HG03095 (cell line): ENCODE data around the gene CKLF.
A peak's percentile ranks its signal among the peaks of the same experiment; 100 is the strongest.
"Not testable (repeated sequence)": the region's sequence is repeated elsewhere in the genome, so short reads cannot be mapped to it uniquely, and the experiment has no call there.

Experiments used
- ATAC-seq: cut with Tn5 transposase; IDR thresholded peaks from one replicate; pipeline ENCODE4 v1.9.1; 2021; ENCODE audit warnings: moderate library complexity; ENCODE audit not compliant: unreplicated experiment

Gene CKLF, protein sequence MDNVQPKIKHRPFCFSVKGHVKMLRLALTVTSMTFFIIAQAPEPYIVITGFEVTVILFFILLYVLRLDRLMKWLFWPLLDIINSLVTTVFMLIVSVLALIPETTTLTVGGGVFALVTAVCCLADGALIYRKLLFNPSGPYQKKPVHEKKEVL

DNA sequence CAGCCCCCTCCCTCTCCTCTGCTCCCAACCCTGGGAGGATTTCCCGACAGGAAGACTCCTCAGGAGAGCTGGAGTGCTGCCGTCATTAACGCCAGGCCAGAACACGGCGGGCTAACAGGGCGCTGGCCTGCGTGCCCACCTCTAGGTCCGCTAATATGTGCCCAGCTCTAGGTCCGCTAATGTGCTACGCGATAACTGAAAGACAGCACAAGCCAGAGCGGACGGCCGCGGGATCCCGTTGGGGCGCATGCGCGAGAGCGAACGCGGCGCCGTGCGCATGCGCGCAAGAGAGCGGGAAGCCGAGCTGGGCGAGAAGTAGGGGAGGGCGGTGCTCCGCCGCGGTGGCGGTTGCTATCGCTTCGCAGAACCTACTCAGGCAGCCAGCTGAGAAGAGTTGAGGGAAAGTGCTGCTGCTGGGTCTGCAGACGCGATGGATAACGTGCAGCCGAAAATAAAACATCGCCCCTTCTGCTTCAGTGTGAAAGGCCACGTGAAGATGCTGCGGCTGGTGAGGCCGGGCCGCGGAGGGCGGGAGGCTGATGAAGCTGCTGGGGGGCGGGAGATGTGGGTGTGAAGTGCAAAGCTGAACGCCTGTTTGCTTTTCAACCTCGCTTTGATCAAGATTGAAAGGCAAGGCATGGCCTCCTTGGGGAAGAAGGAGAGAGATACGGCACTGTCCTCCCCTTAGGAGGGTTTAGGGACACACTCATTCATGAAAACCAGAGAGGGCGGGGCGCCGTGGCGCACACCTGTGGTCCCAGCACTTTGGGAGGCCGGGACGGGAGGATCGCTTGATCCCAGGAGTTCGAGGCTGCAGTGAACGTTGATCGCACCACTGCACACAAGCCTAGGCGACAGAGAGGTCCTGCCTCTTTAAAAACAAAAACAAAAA, at the start of gene CKLF:
Gene CKLF (plus strand): TSS at position 291 of the 892 bp plus-strand sequence. CDS start 140 bp downstream, at position 431.
- ATAC-seq = peak; percentile 70

DNA sequence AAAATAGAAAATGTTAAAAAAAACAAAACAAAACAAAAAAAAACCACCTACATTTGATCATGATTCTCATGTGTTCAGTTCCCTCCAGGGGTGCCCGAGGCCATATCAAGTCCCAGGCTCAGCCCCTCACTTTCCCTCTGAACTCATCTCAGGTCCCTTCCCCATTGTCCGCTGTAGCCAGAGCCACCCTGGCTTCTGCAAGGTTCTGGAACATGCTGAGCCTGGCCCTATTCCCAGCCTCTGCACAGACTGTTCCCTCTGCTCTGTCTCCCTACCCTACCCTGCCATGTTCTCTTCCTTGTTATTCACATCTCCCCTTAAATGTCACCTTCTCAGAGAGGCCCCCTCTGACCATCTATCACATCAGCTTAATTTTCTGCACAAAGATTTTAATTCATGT, 49.3 kb upstream of the CKLF start:
- no peak for ATAC-seq

DNA sequence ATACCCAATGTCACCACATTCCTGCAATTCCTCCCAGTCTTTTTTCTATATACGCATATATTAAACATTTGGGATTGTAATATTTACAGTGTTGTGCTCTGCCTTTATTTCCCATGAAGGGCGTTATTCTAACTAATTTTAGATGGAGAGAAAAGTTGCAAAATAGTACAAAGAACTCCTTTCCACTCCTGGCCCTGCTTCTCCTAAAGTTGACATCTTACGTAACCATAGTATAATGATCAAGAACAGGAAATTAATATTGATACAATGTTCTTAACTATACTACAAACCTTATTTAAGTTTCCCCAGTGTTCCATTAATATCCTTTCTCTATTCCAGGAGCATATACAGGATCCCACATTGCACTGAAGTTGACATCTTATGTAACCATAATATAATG, 48.8 kb upstream of the CKLF start:
- no peak for ATAC-seq

DNA sequence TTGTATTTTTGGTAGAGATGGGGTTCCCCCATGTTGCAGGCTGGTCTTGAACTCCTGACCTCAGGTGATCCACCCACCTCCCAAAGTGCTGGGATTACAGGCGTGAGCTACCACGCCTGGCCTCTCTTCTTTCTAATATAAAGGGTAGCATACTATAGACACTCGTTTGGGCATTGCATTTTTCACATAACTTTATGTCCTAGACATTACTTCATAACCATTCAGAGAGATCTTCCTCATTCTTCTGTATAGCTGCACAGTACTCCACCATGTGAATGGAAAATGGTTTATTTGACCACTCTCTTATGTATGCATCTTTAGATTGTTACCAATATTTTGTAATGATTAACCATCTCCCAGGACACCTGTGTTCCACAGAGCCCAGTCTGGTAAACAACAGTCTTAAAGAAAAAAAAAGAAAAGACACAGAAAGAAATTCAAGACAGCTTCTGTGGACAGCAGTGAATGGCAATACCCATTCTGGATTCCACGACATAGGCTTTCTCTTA, 44.6 kb upstream of the CKLF start:
- ATAC-seq = no peak

DNA sequence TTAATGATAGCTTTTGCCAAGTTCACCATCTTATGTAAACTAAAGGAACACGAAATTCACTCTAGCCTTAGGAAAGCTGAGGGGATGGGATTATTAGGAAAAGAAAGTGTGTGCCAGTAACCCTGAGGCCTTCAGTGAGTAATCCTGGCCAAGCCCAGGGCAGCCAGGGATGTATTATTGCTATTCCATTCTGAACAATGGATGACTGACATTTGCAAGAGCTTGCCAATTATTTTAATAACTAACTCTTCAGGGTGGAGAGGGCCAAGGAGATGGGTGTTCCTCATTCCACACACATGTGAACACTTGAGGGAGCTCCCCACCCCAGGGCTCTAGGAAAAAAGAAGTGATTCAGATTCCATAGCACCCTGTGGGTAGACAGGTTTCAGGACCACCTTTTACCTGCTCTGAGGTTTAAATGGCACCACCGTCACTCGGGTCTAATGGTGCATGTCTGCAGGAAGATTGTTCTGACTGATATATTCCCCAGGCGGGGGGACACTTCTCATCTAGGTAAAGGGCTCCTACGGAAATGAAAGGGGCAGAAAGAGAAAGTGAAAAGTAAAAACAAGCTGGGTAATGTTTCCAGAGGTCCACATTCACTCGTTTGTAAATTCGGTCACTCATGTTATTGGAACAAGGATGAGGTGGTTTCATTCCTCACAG, 44.0 kb upstream of the CKLF start:
- ATAC-seq = no peak

DNA sequence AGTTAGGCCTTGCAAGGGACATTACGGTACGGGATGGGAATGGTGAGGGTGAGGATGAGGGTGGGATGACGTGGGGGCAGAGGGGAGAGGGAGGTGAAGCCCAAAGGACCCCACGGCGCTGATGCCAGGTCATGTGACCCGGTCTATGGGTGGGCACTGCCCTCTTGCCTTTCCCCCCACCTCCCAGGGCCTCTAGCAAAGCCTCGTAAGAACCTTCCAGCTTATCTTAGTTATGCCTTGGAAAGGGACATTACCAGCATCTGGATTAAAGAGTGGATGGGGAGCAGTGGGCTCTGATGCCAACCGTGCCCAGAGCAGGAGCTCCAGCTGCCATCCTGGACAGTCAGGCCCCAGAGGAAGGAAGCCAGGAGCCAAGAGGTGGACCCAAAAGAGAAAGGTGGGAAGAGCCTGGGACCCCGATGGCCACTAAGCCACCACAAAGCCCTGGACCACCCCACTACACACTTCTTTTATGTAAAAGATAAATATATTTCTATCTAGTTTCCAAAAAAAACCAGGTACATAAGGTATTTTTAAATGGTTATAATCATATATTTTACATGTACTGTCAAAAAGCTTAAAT, 43.4 kb upstream of the CKLF start:
- no peak for ATAC-seq

DNA sequence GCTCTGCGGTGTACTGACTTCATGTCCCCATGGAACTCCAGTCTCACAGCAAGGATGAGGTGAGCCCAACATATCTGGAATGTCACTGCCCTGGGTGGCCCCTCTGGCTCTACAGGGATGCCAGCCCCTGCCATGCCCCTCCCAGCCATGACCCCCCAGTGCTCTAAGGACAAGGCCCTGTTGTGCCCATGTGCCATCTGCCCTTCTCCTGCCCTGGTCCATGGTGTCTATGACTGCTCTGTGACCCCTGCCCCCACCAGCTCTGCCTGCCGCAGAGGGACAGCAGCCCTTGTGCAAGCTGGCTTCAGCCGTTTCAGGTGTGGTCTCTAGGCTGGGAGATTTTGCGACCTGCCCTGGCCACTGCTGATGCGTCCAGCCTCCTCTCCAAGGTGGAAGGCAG, 42.8 kb upstream of the CKLF start:
- no peak for ATAC-seq

DNA sequence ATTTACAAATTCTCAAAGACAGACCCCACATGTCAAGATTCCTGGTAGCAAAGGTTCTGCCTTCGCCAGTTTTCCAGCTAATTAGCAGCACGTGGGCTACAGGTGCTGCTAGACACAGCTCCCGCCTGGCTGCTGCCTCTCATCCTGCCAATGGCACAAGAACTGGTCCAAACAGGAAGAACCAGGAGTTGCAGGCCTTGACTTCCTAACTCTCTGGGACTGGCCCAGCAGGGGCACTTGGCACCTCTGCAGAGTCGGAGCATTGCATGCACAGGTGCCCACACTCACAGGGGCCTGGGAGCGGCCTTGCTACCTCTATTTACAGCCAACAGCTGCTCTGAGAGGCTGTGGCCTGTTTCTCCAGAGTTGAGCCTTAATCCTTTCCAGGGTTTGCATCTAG, 42.1 kb upstream of the CKLF start:
- ATAC-seq = no peak

DNA sequence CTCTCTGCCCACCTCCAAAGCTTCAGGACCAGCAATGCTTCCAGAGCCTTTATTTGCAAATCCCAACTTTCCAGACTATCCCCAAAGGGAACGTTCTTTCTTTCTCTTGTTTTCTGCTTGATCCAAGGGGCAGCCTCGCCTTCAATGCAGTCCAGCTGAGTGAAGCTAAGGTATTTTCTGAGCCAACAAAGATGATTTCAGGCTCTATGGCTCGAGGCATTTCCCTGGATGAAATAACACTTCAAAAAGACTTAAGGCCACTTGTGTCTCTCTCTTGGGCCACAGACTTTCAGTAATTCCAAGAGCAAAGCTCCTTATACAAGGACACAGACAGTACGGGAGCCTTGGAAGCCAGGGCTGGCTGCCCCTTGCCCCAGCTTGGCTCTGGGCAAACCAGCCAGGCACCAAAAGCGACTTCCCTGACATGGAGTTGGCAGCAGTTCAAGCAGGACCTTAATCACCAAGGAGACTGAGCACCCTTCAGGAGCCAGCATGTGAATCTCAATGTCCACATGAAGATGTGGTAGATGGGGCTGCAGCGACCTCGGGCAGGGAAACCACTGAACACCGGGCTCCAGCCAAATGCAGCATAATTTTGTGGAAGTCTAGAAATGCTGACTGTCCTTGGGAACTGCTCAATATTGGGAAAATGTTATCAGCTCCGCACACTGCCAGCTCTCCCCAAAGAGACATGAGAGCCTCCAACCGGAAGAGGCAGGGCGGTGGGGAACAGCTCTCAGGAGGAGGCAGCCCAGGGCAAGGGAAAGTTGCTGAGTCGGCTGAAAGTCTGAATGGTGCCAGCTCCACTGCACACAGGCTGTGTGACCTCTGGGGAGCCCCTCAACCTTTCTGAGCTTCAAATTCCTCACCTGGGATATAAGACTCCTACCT, 41.4 kb upstream of the CKLF start:
- ATAC-seq = no peak

DNA sequence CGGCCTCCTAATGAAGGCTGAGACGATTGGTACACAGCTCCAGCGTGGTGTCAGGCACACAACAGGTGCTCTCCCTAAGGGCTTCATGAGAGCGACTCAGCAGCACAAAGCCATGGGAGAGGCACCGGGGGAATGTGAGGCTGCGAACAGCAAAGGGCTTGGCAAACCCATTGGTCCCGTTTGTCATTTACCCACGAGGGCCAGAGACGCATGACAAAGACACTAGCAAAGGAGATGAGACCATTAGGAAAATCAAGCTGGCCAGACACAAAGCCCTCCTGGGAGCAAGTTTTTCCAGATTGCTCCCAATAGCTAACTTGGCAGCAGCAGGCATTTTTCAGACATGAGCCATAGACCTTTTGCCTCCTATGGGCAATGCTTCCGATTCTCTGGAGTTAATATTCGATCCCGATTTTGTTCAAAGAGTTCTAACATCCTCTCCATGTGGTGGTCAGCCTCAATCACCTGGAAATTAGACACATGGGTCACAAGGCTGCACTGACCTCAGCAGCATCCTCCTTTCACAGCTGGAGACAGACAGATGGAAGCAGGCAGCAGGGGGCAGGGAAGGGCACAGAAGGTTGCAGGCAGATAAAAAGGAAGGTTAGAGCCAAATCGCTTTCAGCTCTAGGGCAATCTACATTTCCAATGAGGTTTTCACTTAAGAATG, 40.6 kb upstream of the CKLF start:
- no peak for ATAC-seq

DNA sequence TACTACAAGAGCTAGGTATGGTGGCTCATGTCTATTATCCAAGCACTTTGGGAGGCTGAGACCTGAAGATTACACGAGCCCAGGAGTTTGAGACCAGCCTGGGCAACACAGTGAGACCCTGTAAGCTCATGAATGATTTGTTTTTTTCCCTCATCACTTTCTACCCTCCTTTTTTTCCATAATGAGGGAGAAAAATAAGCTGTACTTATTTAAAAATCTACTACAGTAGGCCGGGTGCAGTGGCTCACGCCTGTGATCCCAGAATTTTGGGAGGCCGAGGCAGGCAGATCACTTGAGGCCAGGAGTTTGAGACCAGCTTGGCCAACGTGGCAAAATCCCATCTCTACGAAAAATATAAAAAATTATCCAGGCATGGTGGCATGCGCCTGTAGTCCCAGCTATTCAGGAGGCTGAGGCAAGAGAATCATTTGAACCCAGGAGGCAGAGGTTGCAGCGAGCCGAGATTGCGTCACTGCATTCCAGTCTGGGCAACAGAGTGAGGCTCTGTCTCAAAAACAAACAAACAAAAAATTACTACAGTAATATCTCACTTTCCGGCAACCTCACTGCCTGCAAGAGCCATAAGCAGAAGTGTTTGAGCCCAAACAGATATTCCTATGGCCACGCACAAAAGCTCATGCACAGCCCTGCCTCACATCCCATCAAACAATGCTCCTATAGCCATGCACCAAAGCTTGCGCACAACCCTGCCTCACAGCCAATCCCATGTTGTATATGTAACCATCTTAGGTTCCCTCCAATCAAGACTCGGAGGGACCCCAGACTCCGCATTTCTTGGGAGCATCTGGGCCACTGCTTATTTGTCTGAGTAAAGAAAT, 39.9 kb upstream of the CKLF start:
- ATAC-seq = no peak

DNA sequence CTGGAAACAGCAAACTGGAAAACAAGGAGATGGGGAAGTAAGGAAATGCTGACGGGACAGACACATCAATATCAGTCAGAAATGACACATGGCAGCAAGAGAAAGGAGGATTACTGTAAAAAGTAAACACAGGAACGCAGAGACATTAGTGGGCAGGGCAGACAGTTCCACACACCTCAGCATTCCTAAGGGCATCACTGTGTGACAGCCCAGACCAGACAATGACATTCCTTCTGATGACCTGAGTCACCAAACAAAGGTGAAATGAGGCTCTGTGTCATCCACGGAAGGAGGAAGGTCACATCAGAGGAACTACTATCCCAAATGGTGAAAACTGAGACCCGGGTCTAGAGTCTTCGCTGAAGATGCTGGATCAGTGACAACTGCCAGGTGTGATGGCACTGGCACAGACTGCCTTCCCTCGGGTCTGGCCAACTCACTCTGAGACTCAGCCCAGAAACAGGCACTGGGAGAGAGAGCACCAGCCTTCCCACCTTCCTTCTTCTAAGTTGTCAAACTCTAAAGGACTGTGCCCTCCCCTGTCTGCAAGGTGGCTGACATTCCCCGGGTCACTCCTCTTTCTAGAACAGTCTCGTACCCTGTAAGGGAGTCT, 39.2 kb upstream of the CKLF start:
- no peak for ATAC-seq

DNA sequence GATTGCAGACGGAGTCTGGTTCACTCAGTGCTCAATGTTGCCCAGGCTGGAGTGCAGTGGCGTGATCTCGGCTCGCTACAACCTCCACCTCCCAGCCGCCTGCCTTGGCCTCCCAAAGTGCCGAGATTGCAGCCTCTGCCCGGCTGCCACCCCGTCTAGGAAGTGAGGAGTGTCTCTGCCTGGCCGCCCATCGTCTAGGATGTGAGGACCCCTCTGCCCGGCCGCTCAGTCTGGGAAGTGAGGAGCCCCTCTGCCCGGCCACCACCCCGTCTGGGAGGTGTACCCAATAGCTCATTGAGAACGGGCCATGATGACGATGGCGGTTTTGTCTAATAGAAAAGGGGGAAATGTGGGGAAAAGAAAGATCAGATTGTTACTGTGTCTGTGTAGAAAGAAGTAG, 38.0 kb upstream of the CKLF start:
- not testable (repeated sequence) for ATAC-seq

DNA sequence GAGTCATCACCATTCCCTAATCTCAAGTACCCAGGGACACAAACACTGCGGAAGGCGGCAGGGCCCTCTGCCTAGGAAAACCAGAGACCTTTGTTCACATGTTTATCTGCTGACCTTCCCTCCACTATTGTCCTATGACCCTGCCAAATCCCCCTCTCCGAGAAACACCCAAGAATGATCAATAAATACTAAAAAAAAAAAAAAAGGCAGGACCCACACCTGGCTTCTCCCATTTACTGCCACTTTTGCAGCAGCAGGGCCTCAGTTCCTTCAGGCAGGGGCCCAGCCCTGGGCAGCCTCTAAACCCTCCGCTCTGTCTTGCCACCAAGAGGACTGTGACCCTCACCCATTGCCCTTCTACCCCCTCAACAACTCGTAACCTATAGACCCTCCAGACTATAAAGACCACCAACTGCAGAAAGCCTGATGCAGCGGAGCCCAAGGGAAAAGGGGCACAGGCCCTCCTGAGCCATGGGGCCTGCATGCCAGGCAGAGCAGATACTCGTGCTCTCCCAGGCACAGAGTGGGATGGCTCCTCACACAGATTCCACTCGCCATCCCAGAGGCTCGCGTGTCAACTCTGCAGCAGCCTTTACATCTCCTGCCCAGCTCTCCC, 37.3 kb upstream of the CKLF start:
- not testable (repeated sequence) for ATAC-seq

DNA sequence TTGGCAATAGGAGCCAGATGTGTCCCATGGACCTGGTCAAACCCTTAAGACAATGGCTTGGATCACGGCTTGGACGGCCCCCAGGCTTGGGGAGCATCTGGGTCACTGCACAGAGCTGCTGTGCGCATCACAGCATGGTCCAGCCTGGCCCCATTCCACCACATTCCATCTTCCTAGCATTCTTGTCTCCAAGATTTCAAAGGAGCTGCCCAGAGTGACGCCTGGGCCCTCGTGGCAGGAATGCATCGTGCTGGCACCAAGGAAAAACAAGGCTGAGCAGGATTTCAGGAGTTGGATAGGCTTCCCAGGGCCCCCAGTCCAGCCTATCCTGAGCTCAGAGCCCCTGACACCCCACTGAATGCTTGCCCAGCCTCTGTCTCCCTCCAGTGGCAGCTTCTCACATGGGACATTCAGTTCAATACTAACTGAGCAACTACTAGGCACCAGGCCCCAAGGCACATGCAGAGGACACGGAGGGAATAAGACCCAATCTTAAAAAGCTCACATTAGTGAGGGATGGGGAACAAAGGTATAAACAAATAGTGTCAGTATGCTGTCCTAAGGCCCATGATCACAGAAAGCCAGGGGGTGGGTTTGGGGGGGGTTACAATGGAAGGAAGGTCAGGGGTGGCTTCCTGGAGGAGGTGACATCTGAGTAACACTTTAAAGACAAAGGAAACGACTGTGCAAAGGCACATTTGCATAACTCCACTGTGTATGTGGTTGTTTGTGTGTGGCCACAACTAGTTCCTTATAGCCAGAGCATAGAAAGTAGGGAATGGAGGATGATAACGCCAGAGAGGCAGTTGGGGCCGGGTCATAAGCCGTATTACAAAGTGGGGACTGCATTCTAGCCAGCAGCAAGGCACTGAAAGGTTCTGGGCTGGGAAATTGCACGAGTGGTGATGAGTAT, 36.5 kb upstream of the CKLF start:
- no peak for ATAC-seq

DNA sequence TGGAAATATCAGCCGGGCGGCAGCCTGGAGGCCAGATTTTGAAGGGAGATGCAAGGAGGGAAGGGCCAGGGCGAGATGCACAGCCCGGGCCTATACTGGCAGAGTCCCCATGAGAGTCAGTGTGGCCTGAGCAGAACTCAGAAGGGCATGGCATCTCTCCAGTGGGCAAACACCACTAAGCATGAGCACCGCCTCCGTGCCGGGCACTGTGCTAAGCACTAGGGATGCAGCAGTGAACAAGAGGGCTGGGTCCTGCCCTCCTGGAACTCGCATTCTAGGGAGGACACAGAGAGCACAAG, 35.9 kb upstream of the CKLF start:
- no peak for ATAC-seq
